Measurements from ENCODE around the gene MFSD1. TPM values are rescaled to one million over a fixed set of nuclear protein-coding genes. Genes with fewer than 3 reads are reported as not detected.

Gene MFSD1
- total RNA-seq, 1 donor from 2014 or later = 35.9 TPM

GRCh38 chr3:158777161-158777873, 24.5 kb upstream of the MFSD1 start:
- Histone ChIP-seq H3K4me3 (no peak overlapping the region), H3K27ac (no peak overlapping the region), H3K27me3 (no peaks in the 10 kb centered on the region), H3K4me1 (no peaks in the 10 kb centered on the region), H3K9me3 (no peaks in the 10 kb centered on the region), H3K36me3 (no peaks in the 10 kb centered on the region)
- intact Hi-C loops (cut with DNase I) = no loop called here
- TF ChIP-seq CTCF (IDR thresholded peaks at IDR 0.05) = no peak
- DNase-seq (ENCODE audit: low spot score in 2 of 2) = no peak

- Histone ChIP-seq H3K36me3 (no peaks in the 10 kb centered on the region), H3K27ac (no peak overlapping the region), H3K9me3 (no peaks in the 10 kb centered on the region), H3K4me3 (no peak overlapping the region), H3K27me3 (no peaks in the 10 kb centered on the region), H3K4me1 (no peaks in the 10 kb centered on the region)
- DNase-seq (ENCODE audit: low spot score in 2 of 2) = no peak
- intact Hi-C loops (cut with DNase I) = no loop called here
- no peak for TF ChIP-seq CTCF (IDR thresholded peaks at IDR 0.05)
These were observed 21.1 kb upstream of the MFSD1 start for GRCh38 chr3:158780766-158781165.

DNA sequence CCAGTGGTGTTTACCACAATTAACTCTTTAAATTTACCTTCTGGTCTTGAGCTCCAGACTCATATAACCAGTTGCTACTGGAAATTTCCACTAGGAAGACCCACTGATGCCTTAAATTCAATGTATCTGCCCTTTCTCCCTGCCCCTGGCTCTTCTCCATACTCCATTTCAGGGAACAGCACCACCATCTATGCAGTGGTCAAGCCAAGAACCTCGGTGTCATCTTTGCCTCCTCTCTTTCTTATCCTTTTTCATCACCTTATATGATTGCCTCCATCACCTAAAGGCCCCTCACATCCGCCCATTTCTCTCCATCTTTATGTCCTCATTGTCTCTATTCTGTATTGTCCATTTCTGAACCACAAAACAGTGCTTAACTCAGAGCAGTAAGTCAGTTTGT, 20.7 kb upstream of the MFSD1 start:
- intact Hi-C loops (cut with DNase I) = no loop called here
- no peak overlapping the region for H3K27ac ChIP-seq
- TF ChIP-seq CTCF (IDR thresholded peaks at IDR 0.05) = no peak
- H3K36me3 ChIP-seq = no peaks in the 10 kb centered on the region
- H3K4me3 ChIP-seq = no peak overlapping the region
- no peak for DNase-seq (ENCODE audit: low spot score in 2 of 2)
- H3K4me1 ChIP-seq = no peaks in the 10 kb centered on the region
- H3K27me3 ChIP-seq = no peaks in the 10 kb centered on the region
- H3K9me3 ChIP-seq = no peaks in the 10 kb centered on the region

DNA sequence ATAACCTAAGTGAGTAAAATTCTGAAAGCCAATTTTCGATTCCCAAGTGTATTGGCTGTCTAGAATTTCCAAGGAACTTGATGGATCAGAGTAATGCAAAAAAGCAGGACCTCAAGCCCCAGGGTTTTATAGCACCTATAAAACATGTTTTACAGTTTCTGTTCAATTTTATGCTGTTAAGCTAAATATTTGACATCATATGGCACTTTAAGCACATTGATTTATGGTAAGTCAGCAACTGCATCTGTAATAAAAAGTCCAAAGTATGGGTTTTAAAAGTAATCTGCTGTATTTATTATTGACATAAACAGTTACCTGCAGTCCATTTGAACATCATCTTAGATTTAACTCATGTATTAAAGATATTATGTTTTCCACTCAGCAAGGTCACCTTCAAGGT, 20.0 kb upstream of the MFSD1 start:
- Histone ChIP-seq H3K27ac (no peak overlapping the region), H3K36me3 (no peaks in the 10 kb centered on the region), H3K4me3 (no peak overlapping the region), H3K9me3 (no peaks in the 10 kb centered on the region), H3K27me3 (no peaks in the 10 kb centered on the region), H3K4me1 (no peaks in the 10 kb centered on the region)
- no peak for DNase-seq (ENCODE audit: low spot score in 2 of 2)
- intact Hi-C loops (cut with DNase I) = no loop called here
- TF ChIP-seq CTCF (IDR thresholded peaks at IDR 0.05) = no peak

DNA sequence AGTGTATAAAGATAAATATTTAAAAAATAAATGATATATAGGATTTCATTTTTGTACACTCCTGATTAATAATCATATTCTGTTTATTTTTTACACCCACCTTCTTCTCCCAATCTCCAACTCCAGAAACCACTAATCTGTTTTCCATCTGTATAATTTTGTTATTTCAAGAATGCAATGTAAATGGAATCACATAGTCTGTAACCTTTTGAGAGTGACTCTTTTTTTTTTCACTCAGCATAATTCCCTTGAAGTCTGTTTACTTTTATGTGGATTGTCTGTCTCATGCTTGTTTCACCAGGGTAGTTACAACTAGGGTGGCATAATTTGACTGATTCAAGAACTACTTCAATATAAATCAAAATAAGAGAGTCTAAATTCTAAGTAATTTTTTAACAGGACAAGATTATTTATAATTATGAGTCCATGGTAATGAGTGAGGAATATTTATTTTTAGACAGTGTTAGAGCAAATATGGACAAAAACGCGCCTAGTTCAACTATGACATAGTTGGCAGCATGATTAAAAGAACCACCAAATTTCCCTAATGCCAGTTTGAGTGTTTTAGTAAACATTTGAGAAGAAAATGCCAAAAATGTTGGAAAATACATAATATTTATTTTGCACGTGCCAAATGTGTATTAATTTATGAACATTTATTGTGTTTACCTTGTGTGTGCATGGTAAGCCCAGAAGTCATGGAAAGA, 19.4 kb upstream of the MFSD1 start:
- H3K27ac ChIP-seq = no peak overlapping the region
- H3K9me3 ChIP-seq = no peaks in the 10 kb centered on the region
- H3K4me3 ChIP-seq = no peak overlapping the region
- no peaks in the 10 kb centered on the region for H3K36me3 ChIP-seq
- DNase-seq (ENCODE audit: low spot score in 2 of 2) = no peak
- intact Hi-C loops (cut with DNase I) = no loop called here
- no peaks in the 10 kb centered on the region for H3K4me1 ChIP-seq
- no peaks in the 10 kb centered on the region for H3K27me3 ChIP-seq
- no peak for TF ChIP-seq CTCF (IDR thresholded peaks at IDR 0.05)

All from ascending aorta (tissue), 2 donors.